K562 (cell line): ENCODE data around the gene RAP1GDS1. TPM values are rescaled to one million over a fixed set of nuclear protein-coding genes. Genes with fewer than 3 reads are reported as not detected.

ENCODE experiments used
- ATAC-seq: fragments of 200-7000 bp; cut with Tn5 transposase; 3 replicates; pipeline ENCODE4 v1.9.1; 2020; ENCODE audit warnings: moderate library complexity
- BruUV-seq: library from RNA; stranded (reverse); fragments of 400-500 nt; replicated peaks from 2 replicates; lab custom pipeline; 2021; lab: Mats Ljungman, UMichigan
- CTCF ChIA-PET: fragments of 300-600 bp; formaldehyde crosslinking; extraction: SDS; loops from one replicate; lab custom pipeline; 2021; ENCODE audit warnings: low intra/inter-chr PET ratio; lab: Yijun Ruan, JAX
- POLR2A ChIA-PET: fragments of 300-600, 350-650 bp; sonication (Branson Sonifier 250); formaldehyde crosslinking; extraction: SDS; loops from one replicate; lab custom pipeline; 2021; ENCODE audit warnings: antibody characterized with exemption, inconsistent platforms; lab: Yijun Ruan, JAX
- DNase-seq, 4 experiments: peaks; one replicate each; pipeline versions ENCODE4 v3.0.0 to v3.0.0-alpha.2; 2011 to 2018; ENCODE audit warnings: low spot score in 3 of 4, mixed read lengths in 3 of 4; ENCODE audit errors: extremely low read depth in 1 of 4
- FAIRE-seq: peaks from 2 replicates; lab custom pipeline; 2011; peaks lifted over from hg19 to GRCh38; lab: Jason Lieb, UNC
- H2AFZ ChIP-seq: 2 replicates; pipeline ENCODE4 v1.6.0; 2011; ENCODE audit warnings: low read depth, low read length, control low read depth, inconsistent platforms
- H3K27ac ChIP-seq: fragments of 200-600 bp; 3 replicates; pipeline ENCODE4 v1.8.0; 2011; ENCODE audit warnings: low read depth, mild to moderate bottlenecking, control low read depth, inconsistent platforms, low read length, moderate library complexity, mixed read lengths; ENCODE audit errors: extremely low read depth
- H3K27me3 ChIP-seq, 2 experiments: fragments of 300-600 bp in 1 of 2; 2 replicates in 1 of 2; 3 replicates in 1 of 2; pipeline versions ENCODE4 v1.6.0 to v1.8.0; 2011; ENCODE audit warnings: inconsistent platforms in 2 of 2, low read length in 2 of 2, mild to moderate bottlenecking in 1 of 2, mixed read lengths in 1 of 2, moderate library complexity in 1 of 2; ENCODE audit not compliant: control insufficient read depth in 2 of 2, insufficient read depth in 2 of 2
- H3K36me3 ChIP-seq: fragments of 300-600 bp; 3 replicates; pipeline ENCODE4 v1.8.0; 2011; ENCODE audit warnings: mild to moderate bottlenecking, low read length, inconsistent platforms; ENCODE audit not compliant: control insufficient read depth, insufficient read depth
- H3K4me1 ChIP-seq, 2 experiments: fragments of 200-600 bp in 1 of 2; replicated peaks in 1 of 2; 2 replicates in 1 of 2; 3 replicates in 1 of 2; pipeline versions ENCODE4 v1.5.1 to v1.8.0; 2011; ENCODE audit warnings: inconsistent platforms in 2 of 2, low read length in 2 of 2, mild to moderate bottlenecking in 1 of 2, mixed read lengths in 1 of 2, moderate library complexity in 1 of 2; ENCODE audit not compliant: control insufficient read depth in 2 of 2, insufficient read depth in 2 of 2
- H3K4me2 ChIP-seq: 2 replicates; pipeline ENCODE4 v1.6.1; 2011; ENCODE audit warnings: low read length, control low read depth, inconsistent platforms, mixed read lengths; ENCODE audit not compliant: insufficient read depth
- H3K4me3 ChIP-seq: fragments of 200-600 bp; sonication (generic), shearing (Covaris generic); 2 replicates; pipeline ENCODE4 v1.5.1; 2016; ENCODE audit warnings: control low read depth, inconsistent platforms
- H3K79me2 ChIP-seq: fragments of 200-600 bp; 3 replicates; pipeline ENCODE4 v1.8.0; 2011; ENCODE audit warnings: low read length, inconsistent platforms; ENCODE audit not compliant: control insufficient read depth, insufficient read depth
- H3K9ac ChIP-seq, 2 experiments: 2 replicates each; pipeline versions ENCODE4 v1.6.0 to v1.6.1; 2011; ENCODE audit warnings: low read depth in 2 of 2, low read length in 2 of 2, control low read depth in 1 of 2, inconsistent platforms in 1 of 2, mild to moderate bottlenecking in 1 of 2, mixed read lengths in 1 of 2; ENCODE audit not compliant: insufficient read depth in 1 of 2
- H3K9me1 ChIP-seq: one replicate; pipeline ENCODE4 v1.6.0; 2011; ENCODE audit warnings: inconsistent platforms, mild to moderate bottlenecking, low read length, moderate library complexity; ENCODE audit not compliant: control insufficient read depth, insufficient read depth
- H3K9me3 ChIP-seq: replicated peaks from 2 replicates; pipeline ENCODE4 v1.5.1; 2011; ENCODE audit warnings: low read depth, low read length, inconsistent platforms; ENCODE audit not compliant: control insufficient read depth, insufficient read depth
- H4K20me1 ChIP-seq: replicated peaks from 2 replicates; pipeline ENCODE4 v1.6.1; 2011; ENCODE audit warnings: low read length, inconsistent platforms, mixed read lengths; ENCODE audit not compliant: control insufficient read depth, insufficient read depth
- GTF2F1 ChIP-seq: IDR thresholded peaks from 2 replicates; pipeline ENCODE4 v1.6.1; 2011; ENCODE audit warnings: low read depth, low read length, improper control_type of control experiment
- HNRNPH1 ChIP-seq: fragments of 200-400 bp; formaldehyde crosslinking; optimal IDR thresholded peaks from 2 replicates; pipeline ENCODE3; 2017; ENCODE audit warnings: low read depth, mild to moderate bottlenecking, low read length, moderate library complexity
- PHB ChIP-seq: fragments of 250-450 bp; sonication (Bioruptor Pico); IDR thresholded peaks from 2 replicates; pipeline ENCODE4 v1.5.0; 2021
- RAD21 ChIP-seq, 2 experiments: fragments of 250-450 bp in 1 of 2; fragments of 450-650 bp in 1 of 2; sonication (Bioruptor Pico) in 1 of 2; formaldehyde crosslinking in 1 of 2; IDR thresholded peaks in 1 of 2; conservative IDR thresholded peaks in 1 of 2; 2 replicates each; pipeline versions ENCODE4 v1.4.0 to v1.8.0; 2020 to 2022; ENCODE audit warnings: mild to moderate bottlenecking in 2 of 2, moderate library complexity in 1 of 2
- SMAD2 ChIP-seq: fragments of 150-350 bp; IDR thresholded peaks from 2 replicates; pipeline ENCODE4 v1.6.1; 2014; ENCODE audit warnings: low read depth, mild to moderate bottlenecking, low read length
- SMAD3 ChIP-seq: fragments of 450-650 bp; formaldehyde crosslinking; conservative IDR thresholded peaks from 2 replicates; pipeline ENCODE4 v1.4.0; 2020; ENCODE audit warnings: mild to moderate bottlenecking
- in situ Hi-C: fragments of 300-500 bp; cut with MboI; formaldehyde crosslinking; loops from 4 replicates; pipeline ENCODE4 v1.15.0; 2018; ENCODE audit warnings: inconsistent platforms, mixed read lengths
- intact Hi-C: fragments of 100-400 bp; cut with micrococcal nuclease; formaldehyde crosslinking; loops from 2 replicates; pipeline ENCODE4 v1.14.2; 2022
- polyA plus RNA-seq, 8 experiments: library from polyadenylated mRNA; depleted of rRNA in 4 of 8; stranded (reverse) in 5 of 8; unstranded in 3 of 8; fragments of >200 nt; fragmentation: Nextera tagmentation in 2 of 8; fragmentation: Illumina TruSeq in 1 of 8; extraction: Ambion mirVana in 2 of 8; extraction: Trizol in 1 of 8; gene quantifications; 2 replicates each; pipeline versions ENCODE4 v1.2.1 to v1.2.3, GENCODE V29; 2011 to 2014; ENCODE audit warnings: inconsistent platforms in 1 of 8, missing spikeins in 1 of 8
- total RNA-seq, 7 experiments: library from RNA; depleted of rRNA in 6 of 7; stranded (reverse); fragments of >200 nt in 6 of 7; fragmentation: Illumina TruSeq in 2 of 7; extraction: Trizol in 2 of 7; gene quantifications; 2 replicates each; pipeline versions ENCODE4 v1.2.1 to v1.2.3, GENCODE V29; 2011 to 2021; ENCODE audit warnings: low replicate concordance in 1 of 7
- TF ChIP-seq, protein P1 (sequence below): fragments of 450-650 bp; IDR thresholded peaks from 2 replicates; pipeline ENCODE4 v1.6.1; 2016; ENCODE audit warnings: low read depth
- TF ChIP-seq, protein P2 (sequence below): fragments of 450-650 bp; IDR thresholded peaks from one replicate; pipeline ENCODE4 v1.6.1; 2018; ENCODE audit warnings: mild to moderate bottlenecking, moderate library complexity; ENCODE audit not compliant: partially characterized antibody
- TF ChIP-seq, protein P3 (sequence below), 2 experiments: fragments of 200-800 bp in 1 of 2; sonication (Bioruptor generic) in 1 of 2; sonication (generic) in 1 of 2; formaldehyde crosslinking in 1 of 2; IDR thresholded peaks in 1 of 2; conservative IDR thresholded peaks in 1 of 2; 2 replicates each; pipeline versions ENCODE4 v1.5.0 to v1.6.1; 2016 to 2020; ENCODE audit warnings: missing compliant biosample characterization in 1 of 2, missing genetic modification characterization in 1 of 2, missing genetic modification reagents in 1 of 2

The RAP1GDS1 gene
- total and polyA plus RNA-seq, 9 of the 15 experiments (the other 6 are each of a cell fraction or from before 2014, with no cell fraction given): 27.2 to 55.6 (median 31.5) TPM

DNA sequence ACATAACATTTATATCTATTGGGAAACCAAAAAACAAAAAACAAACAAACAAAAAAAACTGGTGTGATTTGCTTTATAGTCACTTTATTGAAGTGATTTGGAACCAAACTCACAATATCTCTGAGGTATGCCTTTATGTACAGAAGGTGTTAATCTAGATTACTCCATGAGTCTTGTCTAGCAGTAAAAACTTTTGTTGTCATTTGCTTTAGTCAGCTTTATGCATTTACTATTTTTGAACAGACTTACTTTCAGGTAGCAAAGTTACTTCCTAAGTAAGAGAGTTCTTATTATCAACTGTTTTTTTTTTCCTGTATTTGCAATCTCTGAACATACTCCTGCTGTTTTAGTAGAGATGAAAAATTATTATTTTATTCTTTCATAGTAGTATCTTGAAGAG lies 39.5 kb downstream of the RAP1GDS1 start:
- Histone ChIP-seq H3K79me2 (no peaks in the 10 kb centered on the region), H2AFZ (no peak overlapping the region), H3K27ac (no peak overlapping the region), H3K4me1 (no peaks in the 10 kb centered on the region), H3K27me3 (no peaks in the 10 kb centered on the region), H4K20me1 (no peaks in the 10 kb centered on the region), H3K9ac (no peak overlapping the region), H3K4me2 (no peak overlapping the region), H3K4me3 (no peak overlapping the region), H3K9me1 (no peaks in the 10 kb centered on the region), H3K36me3 (no peaks in the 10 kb centered on the region), H3K9me3 (no peaks in the 10 kb centered on the region)
- BruUV-seq: no TSS peak
- in situ Hi-C loops: no loop called here
- intact Hi-C loops: no loop called here
- POLR2A ChIA-PET: no interaction called here
- no peak for ATAC-seq
- CTCF ChIA-PET: no interaction called here
- no peak for DNase-seq
- no peak for FAIRE-seq
- TF ChIP-seq GTF2F1 (no peak), HNRNPH1 (no peak), SMAD3 (CRISPR knock-in tag) (no peak), RAD21 (CRISPR knock-in tag; conservative IDR thresholded peaks at IDR 0.05 in 1 of 2, IDR thresholded peaks at IDR 0.05 in 1 of 2) (no peak), SMAD2 (no peak), PHB (CRISPR knock-in tag) (no peak)
- TF ChIP-seq, protein P1, sequence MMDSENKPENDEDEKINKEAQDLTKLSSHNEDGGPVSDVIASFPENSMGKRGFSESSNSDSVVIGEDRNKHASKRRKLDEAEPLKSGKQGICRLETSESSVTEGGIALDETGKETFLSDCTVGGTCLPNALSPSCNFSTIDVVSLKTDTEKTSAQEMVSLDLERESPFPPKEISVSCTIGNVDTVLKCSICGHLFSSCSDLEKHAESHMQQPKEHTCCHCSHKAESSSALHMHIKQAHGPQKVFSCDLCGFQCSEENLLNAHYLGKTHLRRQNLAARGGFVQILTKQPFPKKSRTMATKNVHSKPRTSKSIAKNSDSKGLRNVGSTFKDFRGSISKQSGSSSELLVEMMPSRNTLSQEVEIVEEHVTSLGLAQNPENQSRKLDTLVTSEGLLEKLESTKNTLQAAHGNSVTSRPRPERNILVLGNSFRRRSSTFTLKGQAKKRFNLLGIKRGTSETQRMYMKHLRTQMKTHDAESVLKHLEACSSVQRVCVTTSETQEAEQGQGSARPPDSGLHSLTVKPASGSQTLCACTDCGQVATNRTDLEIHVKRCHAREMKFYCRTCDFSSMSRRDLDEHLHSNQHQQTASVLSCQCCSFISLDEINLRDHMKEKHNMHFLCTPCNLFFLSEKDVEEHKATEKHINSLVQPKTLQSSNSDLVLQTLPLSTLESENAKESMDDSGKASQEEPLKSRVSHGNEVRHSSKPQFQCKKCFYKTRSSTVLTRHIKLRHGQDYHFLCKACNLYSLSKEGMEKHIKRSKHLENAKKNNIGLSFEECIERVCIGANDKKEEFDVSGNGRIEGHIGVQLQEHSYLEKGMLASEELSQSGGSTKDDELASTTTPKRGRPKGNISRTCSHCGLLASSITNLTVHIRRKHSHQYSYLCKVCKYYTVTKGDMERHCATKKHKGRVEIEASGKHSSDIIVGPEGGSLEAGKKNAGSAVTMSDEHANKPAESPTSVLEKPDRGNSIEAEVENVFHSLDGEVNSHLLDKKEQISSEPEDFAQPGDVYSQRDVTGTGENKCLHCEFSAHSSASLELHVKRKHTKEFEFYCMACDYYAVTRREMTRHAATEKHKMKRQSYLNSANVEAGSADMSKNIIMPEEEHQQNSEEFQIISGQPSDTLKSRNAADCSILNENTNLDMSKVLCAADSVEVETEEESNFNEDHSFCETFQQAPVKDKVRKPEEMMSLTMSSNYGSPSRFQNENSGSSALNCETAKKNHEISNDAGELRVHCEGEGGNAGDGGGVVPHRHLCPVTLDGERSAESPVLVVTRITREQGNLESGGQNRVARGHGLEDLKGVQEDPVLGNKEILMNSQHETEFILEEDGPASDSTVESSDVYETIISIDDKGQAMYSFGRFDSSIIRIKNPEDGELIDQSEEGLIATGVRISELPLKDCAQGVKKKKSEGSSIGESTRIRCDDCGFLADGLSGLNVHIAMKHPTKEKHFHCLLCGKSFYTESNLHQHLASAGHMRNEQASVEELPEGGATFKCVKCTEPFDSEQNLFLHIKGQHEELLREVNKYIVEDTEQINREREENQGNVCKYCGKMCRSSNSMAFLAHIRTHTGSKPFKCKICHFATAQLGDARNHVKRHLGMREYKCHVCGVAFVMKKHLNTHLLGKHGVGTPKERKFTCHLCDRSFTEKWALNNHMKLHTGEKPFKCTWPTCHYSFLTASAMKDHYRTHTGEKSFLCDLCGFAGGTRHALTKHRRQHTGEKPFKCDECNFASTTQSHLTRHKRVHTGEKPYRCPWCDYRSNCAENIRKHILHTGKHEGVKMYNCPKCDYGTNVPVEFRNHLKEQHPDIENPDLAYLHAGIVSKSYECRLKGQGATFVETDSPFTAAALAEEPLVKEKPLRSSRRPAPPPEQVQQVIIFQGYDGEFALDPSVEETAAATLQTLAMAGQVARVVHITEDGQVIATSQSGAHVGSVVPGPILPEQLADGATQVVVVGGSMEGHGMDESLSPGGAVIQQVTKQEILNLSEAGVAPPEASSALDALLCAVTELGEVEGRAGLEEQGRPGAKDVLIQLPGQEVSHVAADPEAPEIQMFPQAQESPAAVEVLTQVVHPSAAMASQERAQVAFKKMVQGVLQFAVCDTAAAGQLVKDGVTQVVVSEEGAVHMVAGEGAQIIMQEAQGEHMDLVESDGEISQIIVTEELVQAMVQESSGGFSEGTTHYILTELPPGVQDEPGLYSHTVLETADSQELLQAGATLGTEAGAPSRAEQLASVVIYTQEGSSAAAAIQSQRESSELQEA: no peak
- TF ChIP-seq, protein P2, sequence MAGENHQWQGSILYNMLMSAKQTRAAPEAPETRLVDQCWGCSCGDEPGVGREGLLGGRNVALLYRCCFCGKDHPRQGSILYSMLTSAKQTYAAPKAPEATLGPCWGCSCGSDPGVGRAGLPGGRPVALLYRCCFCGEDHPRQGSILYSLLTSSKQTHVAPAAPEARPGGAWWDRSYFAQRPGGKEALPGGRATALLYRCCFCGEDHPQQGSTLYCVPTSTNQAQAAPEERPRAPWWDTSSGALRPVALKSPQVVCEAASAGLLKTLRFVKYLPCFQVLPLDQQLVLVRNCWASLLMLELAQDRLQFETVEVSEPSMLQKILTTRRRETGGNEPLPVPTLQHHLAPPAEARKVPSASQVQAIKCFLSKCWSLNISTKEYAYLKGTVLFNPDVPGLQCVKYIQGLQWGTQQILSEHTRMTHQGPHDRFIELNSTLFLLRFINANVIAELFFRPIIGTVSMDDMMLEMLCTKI: no peak
- TF ChIP-seq, protein P3, sequence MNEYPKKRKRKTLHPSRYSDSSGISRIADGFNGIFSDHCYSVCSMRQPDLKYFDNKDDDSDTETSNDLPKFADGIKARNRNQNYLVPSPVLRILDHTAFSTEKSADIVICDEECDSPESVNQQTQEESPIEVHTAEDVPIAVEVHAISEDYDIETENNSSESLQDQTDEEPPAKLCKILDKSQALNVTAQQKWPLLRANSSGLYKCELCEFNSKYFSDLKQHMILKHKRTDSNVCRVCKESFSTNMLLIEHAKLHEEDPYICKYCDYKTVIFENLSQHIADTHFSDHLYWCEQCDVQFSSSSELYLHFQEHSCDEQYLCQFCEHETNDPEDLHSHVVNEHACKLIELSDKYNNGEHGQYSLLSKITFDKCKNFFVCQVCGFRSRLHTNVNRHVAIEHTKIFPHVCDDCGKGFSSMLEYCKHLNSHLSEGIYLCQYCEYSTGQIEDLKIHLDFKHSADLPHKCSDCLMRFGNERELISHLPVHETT (CRISPR knock-in tag; conservative IDR thresholded peaks at IDR 0.05 in 1 of 2, IDR thresholded peaks at IDR 0.05 in 1 of 2): no peak
